IPS DF 4.7 (cell line): ENCODE data around the gene PRRG2.
A peak's percentile ranks its signal among the peaks of the same experiment; 100 is the strongest.

ENCODE experiments used
- DNase-seq: peaks from one replicate; pipeline ENCODE4 v3.0.0-alpha.2; 2013; ENCODE audit warnings: low spot score; ENCODE audit errors: extremely low read depth

Gene PRRG2

GRCh38 chr19:49587227-49587626, 6.1 kb downstream of the PRRG2 start:
- DNase-seq: no peak

- no peak for DNase-seq
These were observed 7.4 kb downstream of the PRRG2 start for GRCh38 chr19:49588365-49589122.

DNA sequence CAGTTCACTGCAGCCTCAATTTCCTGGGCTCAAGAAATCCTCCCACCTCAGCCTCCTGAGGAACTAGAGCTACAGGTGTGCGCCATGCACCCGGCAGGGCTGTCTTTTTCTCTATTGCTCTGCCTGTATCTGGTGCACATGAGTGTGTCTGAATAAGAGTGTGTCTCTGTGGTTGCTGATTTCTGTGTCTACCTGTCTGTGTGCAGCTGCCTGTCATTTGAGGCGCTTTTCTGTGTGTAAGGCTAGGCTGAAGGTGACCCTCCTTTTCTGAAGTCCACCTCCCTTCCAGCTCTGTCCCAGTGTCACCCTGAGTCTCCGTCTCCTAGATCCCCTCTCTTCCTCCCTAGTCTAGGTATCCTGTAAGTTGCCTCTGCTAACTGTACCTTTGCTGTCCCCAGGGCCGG, 8.4 kb downstream of the PRRG2 start:
- no peak for DNase-seq

DNA sequence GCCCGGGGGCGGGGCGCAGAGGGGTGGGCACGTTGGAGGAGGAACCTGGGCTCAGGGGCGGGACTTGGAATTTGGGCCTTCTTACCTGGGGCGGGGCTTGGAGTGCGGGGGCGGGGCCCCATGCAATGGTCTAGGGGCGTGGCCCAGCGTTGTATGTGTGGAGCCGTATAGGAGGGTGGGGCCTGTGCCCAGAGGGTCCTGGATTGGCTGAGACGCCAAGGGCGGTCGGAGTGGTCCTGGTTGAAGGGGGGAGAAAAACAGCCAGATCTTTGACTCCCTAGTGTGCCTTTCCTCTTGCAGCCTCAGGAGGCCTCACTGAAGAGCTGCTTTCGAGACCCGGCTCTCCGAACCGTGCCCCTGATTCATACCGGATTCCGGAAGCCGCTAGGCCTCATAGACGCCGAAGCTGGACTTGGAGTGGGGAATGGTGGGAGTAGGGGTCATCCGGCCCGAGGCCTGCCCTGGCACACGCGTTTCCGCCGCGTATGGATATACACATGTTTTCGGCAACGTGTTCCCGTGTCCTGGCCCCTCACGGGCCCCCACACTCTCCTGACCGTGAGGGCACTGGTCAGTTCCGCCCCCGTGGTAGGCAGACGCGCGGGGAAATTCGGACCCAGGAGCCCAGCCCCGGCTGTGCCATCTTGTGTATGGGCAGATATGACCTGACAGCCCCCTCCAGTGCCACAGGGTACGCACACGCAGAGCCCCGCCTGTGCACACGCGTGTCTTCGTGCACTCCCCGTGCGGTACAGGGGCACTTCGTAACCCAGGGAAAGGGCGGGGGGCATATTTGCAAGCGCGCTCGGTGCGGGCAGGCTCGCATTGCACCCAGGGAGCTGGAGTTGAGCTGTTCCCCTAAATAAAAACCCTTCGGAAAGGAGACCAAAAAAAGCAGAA, 9.2 kb downstream of the PRRG2 start:
- DNase-seq: peak; percentile 96

DNA sequence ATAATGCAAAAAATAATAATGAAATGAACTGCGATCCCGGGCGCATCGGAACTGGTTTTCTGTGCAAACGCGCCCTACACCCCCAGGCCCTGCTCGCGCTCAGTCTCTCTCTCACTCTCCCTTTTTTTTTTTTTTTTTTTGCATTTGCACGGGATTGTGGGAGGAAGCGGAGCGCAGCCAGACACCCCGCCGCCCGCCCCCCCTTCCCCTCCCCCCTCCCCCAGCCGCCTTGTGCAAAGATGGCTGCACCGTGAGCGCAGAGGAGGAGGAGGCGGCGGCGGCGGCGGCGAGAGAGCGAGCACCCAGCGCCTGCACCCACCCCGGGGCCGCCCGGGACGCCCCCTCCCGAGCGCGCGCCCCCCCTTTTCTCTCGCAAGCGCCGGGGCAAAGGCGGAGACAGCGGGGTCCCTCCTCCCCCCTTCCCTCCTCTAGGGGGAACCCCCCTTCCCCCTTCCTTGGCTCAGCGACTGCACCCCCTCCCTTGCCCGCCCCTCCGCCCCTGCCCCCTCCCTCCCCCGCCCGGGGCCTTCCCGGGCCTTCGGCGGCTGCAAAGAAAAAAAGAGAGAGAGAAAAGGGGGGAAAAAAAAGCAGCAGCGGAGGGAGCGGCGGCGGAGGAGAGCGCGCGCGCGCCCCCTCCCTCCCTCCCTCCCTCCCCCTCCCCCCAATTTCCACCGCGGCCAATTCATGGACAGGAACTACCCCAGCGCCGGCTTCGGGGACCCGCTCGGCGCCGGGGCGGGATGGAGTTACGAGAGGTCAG, 10.0 kb downstream of the PRRG2 start, which contains the start of gene PRR12:
Gene PRR12 (plus strand): TSS at position 212 of the 760 bp plus-strand sequence. CDS start 473 bp downstream, at position 685.
- DNase-seq: no peak

GRCh38 chr19:49591731-49592485, 10.8 kb downstream of the PRRG2 start:
- DNase-seq: no peak

GRCh38 chr19:49592486-49593232, 11.5 kb downstream of the PRRG2 start:
- DNase-seq: no peak

DNA sequence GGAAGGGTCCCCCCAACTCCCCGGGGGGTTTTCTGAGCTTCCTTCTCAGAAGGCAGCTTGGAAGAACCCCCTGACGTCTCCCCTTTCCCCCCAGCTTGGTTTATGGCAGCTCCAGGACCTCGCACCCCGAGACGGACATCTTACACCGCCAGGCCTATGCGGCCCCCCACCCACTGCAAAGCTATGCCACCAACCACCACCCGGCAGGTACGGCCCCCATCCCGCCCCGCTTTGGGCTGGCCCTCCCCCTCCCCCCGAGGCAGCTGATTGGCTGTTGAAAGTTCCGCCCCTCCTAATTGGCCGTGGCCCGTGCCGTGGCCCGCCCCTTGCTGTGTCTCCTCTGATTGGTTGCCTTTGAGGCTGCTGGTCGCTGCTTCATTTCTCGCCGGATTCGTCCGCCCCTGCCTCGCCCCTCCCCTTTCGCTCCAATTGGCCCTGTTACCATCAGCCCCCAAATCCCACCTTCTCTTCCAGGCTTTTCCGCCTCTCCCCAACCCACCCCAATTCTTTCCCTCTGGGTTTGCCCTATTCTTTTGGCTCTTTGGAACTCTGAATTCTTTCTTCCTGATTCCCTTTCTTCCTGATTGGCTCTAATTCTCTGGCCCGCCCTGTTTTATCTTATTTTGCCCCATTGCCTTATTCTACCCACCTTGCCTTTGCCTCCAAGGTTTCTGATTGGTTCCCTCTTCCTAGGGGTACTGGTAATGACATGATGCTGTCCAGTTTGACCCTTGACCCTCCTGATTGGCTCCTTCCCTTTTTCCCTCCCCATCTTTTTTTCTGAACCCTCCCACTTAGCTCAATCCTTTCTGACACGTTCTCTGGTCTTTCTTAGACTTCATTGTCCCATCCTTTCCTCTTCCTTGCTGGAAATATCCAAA, 12.4 kb downstream of the PRRG2 start:
- no peak for DNase-seq

DNA sequence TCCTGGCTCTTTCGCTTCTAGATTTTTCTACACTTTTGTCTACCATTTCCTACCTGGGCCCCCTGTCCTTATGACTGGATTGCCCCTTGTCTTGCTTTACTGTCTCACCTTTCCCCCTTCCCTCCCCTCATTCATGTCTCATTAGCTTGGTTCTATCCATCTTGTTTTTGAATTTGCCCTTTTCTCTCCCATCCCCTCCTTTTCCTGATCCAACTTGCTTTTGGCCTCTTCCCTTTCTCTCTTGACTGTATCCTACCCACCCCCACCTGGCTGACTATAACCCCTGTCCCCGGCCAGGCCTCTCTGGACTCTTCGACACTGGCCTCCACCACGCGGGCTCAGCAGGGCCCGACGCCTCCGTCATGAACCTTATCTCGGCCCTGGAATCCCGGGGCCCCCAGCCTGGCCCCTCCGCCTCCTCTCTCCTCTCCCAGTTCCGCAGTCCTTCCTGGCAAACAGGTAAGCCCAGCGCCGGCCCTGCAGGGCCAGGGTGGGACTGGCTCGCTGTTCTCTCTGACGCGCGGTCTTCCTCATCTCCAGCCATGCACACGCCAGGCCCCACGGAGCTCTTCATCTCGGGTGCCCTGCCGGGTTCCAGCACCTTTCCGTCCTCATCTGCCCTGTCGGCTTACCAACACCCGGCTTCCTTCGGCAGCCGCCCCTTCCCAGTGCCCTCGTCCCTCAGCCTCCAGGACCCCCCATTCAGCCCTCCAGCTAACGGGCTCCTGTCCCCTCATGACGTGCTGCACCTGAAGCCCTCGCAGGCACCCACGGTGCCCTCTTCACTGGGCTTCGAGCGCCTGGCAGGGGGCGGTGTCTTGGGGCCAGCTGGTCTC, 13.3 kb downstream of the PRRG2 start:
- no peak for DNase-seq

DNA sequence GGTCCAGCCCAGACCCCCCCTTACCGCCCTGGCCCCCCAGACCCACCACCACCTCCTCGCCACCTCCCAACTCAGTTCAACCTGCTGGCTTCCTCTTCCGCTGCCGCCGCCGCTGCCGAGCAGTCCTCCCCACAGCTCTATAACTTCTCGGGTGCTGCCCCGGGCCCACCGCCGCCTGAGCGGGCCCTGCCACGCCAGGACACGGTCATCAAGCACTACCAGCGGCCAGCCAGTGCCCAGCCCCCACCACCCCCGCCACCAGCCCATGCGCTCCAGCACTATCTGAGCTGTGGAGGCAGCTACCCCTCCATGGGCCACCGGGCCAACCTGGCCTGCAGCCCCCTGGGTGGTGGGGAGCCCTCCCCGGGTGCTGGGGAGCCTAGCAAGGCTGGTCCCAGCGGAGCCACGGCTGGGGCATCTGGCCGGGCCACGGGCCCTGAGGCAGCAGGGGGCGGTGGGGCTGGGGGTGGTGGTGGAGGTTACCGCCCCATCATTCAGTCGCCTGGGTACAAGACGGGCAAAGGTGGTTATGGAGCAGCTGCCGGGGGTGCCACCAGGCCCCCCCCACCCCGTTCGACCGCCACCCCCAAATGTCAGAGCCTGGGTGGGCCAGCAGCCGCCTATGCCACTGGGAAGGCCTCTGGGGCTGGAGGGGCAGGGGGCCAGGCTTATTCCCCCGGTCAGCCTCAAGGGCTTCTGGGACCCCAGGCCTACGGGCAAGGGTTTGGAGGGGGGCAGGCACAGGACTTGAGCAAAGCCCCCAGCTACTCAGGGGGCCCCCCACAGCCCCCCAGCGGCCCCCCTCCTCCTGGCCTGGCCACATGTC, 14.1 kb downstream of the PRRG2 start:
- no peak for DNase-seq

DNA sequence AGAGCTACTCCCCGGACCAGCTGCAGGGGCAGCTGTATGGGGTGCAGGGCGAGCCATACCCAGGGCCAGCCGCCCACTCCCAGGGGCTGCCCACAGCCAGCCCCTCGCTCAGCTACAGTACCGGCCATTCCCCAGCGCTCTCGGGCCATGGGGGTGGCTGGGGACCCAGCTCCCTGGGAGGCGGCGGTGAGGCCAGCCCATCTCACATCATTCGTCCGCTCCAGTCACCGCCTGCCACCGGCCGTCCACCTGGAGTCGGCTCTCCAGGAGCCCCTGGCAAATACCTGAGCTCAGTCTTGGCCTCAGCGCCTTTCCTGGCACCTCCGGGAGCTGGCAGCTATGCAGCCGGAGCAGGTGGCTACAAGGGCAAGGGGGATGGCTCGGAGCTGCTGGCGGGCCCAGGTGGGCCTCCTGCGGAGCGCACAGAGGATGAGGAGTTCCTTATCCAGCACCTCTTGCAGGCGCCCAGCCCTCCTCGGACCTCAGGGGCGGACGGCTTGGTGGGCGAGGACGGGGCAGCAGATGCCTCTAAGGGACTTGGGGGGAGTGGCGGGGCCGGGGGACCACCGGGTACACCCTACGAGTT, 14.8 kb downstream of the PRRG2 start:
- no peak for DNase-seq

- DNase-seq: no peak
These were observed 15.3 kb downstream of the PRRG2 start for GRCh38 chr19:49596407-49596806.

DNA sequence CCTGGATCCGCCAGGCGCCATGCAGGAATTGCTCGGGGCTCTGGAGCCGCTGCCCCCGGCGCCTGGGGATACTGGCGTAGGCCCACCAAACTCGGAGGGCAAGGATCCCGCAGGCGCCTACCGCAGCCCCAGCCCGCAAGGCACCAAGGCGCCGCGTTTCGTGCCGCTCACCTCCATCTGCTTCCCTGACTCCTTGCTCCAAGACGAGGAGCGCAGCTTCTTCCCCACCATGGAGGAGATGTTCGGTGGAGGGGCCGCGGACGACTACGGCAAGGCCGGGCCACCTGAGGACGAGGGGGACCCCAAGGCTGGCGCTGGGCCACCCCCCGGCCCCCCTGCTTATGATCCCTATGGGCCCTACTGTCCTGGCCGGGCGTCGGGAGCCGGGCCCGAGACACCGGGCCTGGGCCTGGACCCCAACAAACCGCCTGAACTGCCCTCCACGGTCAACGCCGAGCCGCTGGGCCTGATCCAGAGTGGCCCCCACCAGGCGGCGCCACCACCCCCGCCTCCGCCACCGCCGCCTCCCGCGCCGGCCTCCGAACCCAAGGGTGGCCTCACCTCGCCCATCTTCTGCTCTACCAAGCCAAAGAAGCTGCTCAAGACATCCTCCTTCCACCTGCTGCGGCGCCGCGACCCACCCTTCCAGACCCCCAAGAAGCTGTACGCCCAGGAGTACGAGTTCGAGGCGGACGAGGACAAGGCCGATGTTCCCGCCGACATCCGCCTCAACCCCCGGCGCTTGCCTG, 16.0 kb downstream of the PRRG2 start:
- no peak for DNase-seq

GRCh38 chr19:49597703-49597974, 16.5 kb downstream of the PRRG2 start:
- no peak for DNase-seq

- no peak for DNase-seq
These were observed 18.5 kb downstream of the PRRG2 start for GRCh38 chr19:49599378-49600295.
